HepG2 (cell line): ENCODE measurements around the gene ARHGAP30. TPM values are rescaled to one million over a fixed set of nuclear protein-coding genes. Genes with fewer than 3 reads are reported as not detected.

Experiments used
- AGO1 ChIP-seq: fragments of 200-400 bp; formaldehyde crosslinking; IDR thresholded peaks from 2 replicates; pipeline ENCODE4 v1.6.1; 2017; ENCODE audit warnings: mild to moderate bottlenecking, low read depth, low read length, moderate library complexity; ENCODE audit not compliant: poor library complexity, severe bottlenecking
- AGO2 ChIP-seq: fragments of 200-400 bp; formaldehyde crosslinking; optimal IDR thresholded peaks from 2 replicates; pipeline ENCODE3; 2017; ENCODE audit warnings: mild to moderate bottlenecking, low read depth, low read length, moderate library complexity
- ATF2 ChIP-seq: sonication (generic); formaldehyde crosslinking; IDR thresholded peaks from 2 replicates; pipeline ENCODE4 v1.4.0; 2020; ENCODE audit warnings: missing genetic modification reagents
- HMGXB3 ChIP-seq: sonication (generic); formaldehyde crosslinking; IDR thresholded peaks from 2 replicates; pipeline ENCODE4 v1.4.0; 2020; ENCODE audit warnings: missing genetic modification reagents, borderline replicate concordance
- HNF4G ChIP-seq, 2 experiments: sonication (generic) in 1 of 2; formaldehyde crosslinking in 1 of 2; IDR thresholded peaks; 2 replicates each; pipeline versions ENCODE4 v1.4.0 to v1.6.1; 2011 to 2020; ENCODE audit warnings: borderline replicate concordance in 2 of 2, low read depth in 2 of 2, mild to moderate bottlenecking in 2 of 2, low read length in 1 of 2, missing genetic modification reagents in 1 of 2, moderate library complexity in 1 of 2
- KDM5B ChIP-seq: sonication (generic); formaldehyde crosslinking; IDR thresholded peaks from 2 replicates; pipeline ENCODE4 v1.4.0; 2020; ENCODE audit warnings: missing genetic modification reagents, mild to moderate bottlenecking, borderline replicate concordance
- MIER3 ChIP-seq: IDR thresholded peaks from 2 replicates; pipeline ENCODE4 v1.6.1; 2016; ENCODE audit warnings: missing compliant biosample characterization, borderline replicate concordance
- NFATC3 ChIP-seq: sonication (generic); formaldehyde crosslinking; IDR thresholded peaks from 2 replicates; pipeline ENCODE4 v1.5.1; 2020; ENCODE audit warnings: mild to moderate bottlenecking, missing genetic modification reagents
- POLR2A ChIP-seq, 2 experiments: IDR thresholded peaks; 2 replicates each; pipeline ENCODE4 v1.6.1; 2011; ENCODE audit warnings: low read depth in 2 of 2, low read length in 2 of 2, mild to moderate bottlenecking in 1 of 2, moderate library complexity in 1 of 2; ENCODE audit not compliant: insufficient read depth in 1 of 2
- PRDM4 ChIP-seq: sonication (generic); formaldehyde crosslinking; IDR thresholded peaks from 2 replicates; pipeline ENCODE4 v1.9.0; 2021; ENCODE audit warnings: missing genetic modification reagents, borderline replicate concordance
- REPIN1 ChIP-seq: sonication (generic); formaldehyde crosslinking; IDR thresholded peaks from 2 replicates; pipeline ENCODE4 v1.8.0; 2022; ENCODE audit warnings: missing genetic modification reagents, low read depth, mild to moderate bottlenecking, borderline replicate concordance
- THRA ChIP-seq: sonication (generic); formaldehyde crosslinking; IDR thresholded peaks from 2 replicates; pipeline ENCODE4 v1.4.0; 2020; ENCODE audit warnings: missing genetic modification reagents, borderline replicate concordance
- ZNF160 ChIP-seq: sonication (generic); formaldehyde crosslinking; IDR thresholded peaks from 2 replicates; pipeline ENCODE4 v1.8.0; 2022; ENCODE audit warnings: mild to moderate bottlenecking, inconsistent platforms, missing genetic modification reagents
- ZNF512B ChIP-seq: sonication (generic); formaldehyde crosslinking; IDR thresholded peaks from 2 replicates; pipeline ENCODE4 v1.5.1; 2020; ENCODE audit warnings: missing genetic modification reagents, mild to moderate bottlenecking, borderline replicate concordance
- polyA plus RNA-seq, 8 experiments: library from polyadenylated mRNA; depleted of rRNA in 3 of 8; stranded (reverse) in 7 of 8; unstranded in 1 of 8; fragments of >200 nt; fragmentation: Illumina TruSeq in 4 of 8; extraction: Trizol in 4 of 8; gene quantifications; 2 replicates each; pipeline versions ENCODE4 v1.2.1 to v1.2.3, GENCODE V29; 2011 to 2016; ENCODE audit warnings: low read depth in 4 of 8, missing spikeins in 1 of 8, mixed read lengths in 1 of 8; ENCODE audit not compliant: insufficient read depth in 1 of 8
- total RNA-seq, 5 experiments: library from RNA; depleted of rRNA; stranded (reverse); fragments of >200 nt; fragmentation: Illumina TruSeq; extraction: Trizol; gene quantifications; 2 replicates each; pipeline ENCODE4 v1.2.3, GENCODE V29; 2016; ENCODE audit warnings: low read depth in 1 of 5

ARHGAP30 gene
- total and polyA plus RNA-seq, 2 of the 13 experiments (the other 11 are each of a cell fraction or from before 2014, with no cell fraction given) = 0.13 to 0.20 TPM

GRCh38 chr1:161044908-161045735 lies 24.6 kb downstream of the ARHGAP30 start (continued):
- TF ChIP-seq NFATC3 (CRISPR knock-in tag) (no peak), HNF4G (IDR thresholded peaks at IDR 0.05; ENCODE audit: borderline replicate concordance, low read depth, low read length) (no peak), HNF4G (CRISPR knock-in tag; IDR thresholded peaks at IDR 0.05; ENCODE audit: borderline replicate concordance, low read depth) (no peak), THRA (CRISPR knock-in tag) (no peak), ZNF160 (CRISPR knock-in tag) (no peak), AGO1 (peak; percentile 49), POLR2A (IDR thresholded peaks at IDR 0.05; ENCODE audit: insufficient read depth in 1 of 2, low read depth in 2 of 2, low read length in 2 of 2) (peak; percentile 62 to 65), AGO2 (peak; percentile 87), REPIN1 (CRISPR knock-in tag) (0 out of 2 replicates have a peak, but pooled peaks have one; percentile 25), PRDM4 (no peak), MIER3 (CRISPR knock-in tag) (0 out of 2 replicates have a peak, but pooled peaks have one; percentile 9), ATF2 (CRISPR knock-in tag) (no peak), KDM5B (CRISPR knock-in tag) (no peak), HMGXB3 (CRISPR knock-in tag) (no peak), ZNF512B (no peak)
